HEK293T (cell line): Measurements from ENCODE around the gene RPUSD2.

ENCODE experiments used
- ARNT ChIP-seq: fragments of 450-650 bp; IDR thresholded peaks from 2 replicates; pipeline ENCODE4 v1.6.1; 2017; ENCODE audit warnings: mild to moderate bottlenecking
- BHLHE40 ChIP-seq: fragments of 450-650 bp; IDR thresholded peaks from 2 replicates; pipeline ENCODE4 v1.6.1; 2016; ENCODE audit warnings: mild to moderate bottlenecking, moderate library complexity, borderline replicate concordance
- FOXA1 ChIP-seq: fragments of 450-650 bp; IDR thresholded peaks from 2 replicates; pipeline ENCODE4 v1.6.1; 2016; ENCODE audit warnings: mild to moderate bottlenecking
- FOXM1 ChIP-seq: fragments of 450-650 bp; IDR thresholded peaks from 2 replicates; pipeline ENCODE4 v1.6.1; 2017; ENCODE audit warnings: mild to moderate bottlenecking, borderline replicate concordance
- L3MBTL2 ChIP-seq: fragments of 450-650 bp; conservative IDR thresholded peaks from 2 replicates; pipeline ENCODE4 v1.6.1; 2016; ENCODE audit warnings: mild to moderate bottlenecking
- SUZ12 ChIP-seq: fragments of 450-650 bp; IDR thresholded peaks from 2 replicates; pipeline ENCODE4 v1.6.1; 2016; ENCODE audit warnings: mild to moderate bottlenecking

DNA sequence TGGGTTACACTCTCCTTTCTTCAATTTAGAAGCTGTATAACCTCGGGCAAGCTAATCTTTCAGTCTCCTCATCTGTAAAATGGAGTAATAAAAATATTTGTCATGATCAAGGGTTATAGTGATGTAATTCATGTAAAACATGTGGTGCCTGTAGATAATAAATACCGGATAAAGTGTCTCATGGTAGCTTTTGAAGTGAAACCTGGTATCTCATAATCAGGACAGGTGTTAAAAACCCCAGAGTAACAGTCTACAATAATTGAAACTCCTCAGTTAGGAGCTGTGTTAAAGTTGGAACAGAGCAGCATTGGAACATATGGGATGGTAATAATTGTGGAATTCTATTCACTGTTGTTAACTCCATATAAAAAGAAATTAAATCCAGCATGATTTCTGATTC, 24.1 kb downstream of the RPUSD2 start:
- TF ChIP-seq L3MBTL2 (no peak), FOXA1 (no peak), BHLHE40 (no peak), SUZ12 (no peak), ARNT (no peak), FOXM1 (no peak)
